D721Med (cell line): Measurements from ENCODE around the gene ZNF366.

Source experiments
- DNase-seq: peaks from one replicate; pipeline ENCODE4 v3.0.0; 2011; ENCODE audit warnings: low spot score; ENCODE audit not compliant: insufficient read length
- FAIRE-seq: peaks from 2 replicates; lab custom pipeline; 2011; peaks lifted over from hg19 to GRCh38; lab: Jason Lieb, UNC
- TF ChIP-seq, protein P1 (sequence below): IDR thresholded peaks from 2 replicates; pipeline ENCODE4 v1.5.1; 2012; ENCODE audit warnings: mild to moderate bottlenecking, control low read depth; ENCODE audit not compliant: insufficient read depth; ENCODE audit errors: missing control alignments

The ZNF366 gene

GRCh38 chr5:72505016-72505415 lies 2.2 kb downstream of the ZNF366 start:
- FAIRE-seq (no peak), DNase-seq (no peak)
- TF ChIP-seq, protein P1, sequence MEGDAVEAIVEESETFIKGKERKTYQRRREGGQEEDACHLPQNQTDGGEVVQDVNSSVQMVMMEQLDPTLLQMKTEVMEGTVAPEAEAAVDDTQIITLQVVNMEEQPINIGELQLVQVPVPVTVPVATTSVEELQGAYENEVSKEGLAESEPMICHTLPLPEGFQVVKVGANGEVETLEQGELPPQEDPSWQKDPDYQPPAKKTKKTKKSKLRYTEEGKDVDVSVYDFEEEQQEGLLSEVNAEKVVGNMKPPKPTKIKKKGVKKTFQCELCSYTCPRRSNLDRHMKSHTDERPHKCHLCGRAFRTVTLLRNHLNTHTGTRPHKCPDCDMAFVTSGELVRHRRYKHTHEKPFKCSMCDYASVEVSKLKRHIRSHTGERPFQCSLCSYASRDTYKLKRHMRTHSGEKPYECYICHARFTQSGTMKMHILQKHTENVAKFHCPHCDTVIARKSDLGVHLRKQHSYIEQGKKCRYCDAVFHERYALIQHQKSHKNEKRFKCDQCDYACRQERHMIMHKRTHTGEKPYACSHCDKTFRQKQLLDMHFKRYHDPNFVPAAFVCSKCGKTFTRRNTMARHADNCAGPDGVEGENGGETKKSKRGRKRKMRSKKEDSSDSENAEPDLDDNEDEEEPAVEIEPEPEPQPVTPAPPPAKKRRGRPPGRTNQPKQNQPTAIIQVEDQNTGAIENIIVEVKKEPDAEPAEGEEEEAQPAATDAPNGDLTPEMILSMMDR: no peak

DNA sequence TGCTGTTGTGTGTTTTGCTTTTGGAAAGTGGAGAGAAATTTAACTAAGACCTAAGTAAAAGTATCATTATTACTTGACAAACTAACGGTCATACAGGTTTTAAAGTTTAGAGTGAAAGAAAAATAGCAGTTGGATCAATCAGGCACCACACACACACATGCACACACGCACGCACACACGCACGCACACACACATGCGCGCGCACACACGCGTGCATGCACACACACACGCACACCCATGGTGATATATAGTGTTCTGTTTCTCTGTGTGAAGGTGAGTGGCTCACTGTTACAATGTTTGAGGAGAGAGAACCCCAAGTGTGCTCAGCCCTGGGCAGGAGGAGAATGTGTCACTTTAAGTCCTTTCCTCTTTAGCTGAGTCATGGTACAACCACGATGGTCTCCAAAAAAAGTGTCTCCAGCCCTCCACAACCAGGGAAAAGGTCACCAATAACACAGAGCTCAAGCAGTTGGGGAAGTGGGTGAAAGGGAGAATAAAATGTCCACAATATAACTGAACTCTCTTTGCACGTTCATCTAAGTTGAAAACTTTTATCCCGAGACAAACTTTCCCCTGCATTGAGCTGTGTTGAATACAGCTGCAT lies 3.2 kb downstream of the ZNF366 start:
- FAIRE-seq (no peak), DNase-seq (no peak)
- TF ChIP-seq, protein P1: no peak

DNA sequence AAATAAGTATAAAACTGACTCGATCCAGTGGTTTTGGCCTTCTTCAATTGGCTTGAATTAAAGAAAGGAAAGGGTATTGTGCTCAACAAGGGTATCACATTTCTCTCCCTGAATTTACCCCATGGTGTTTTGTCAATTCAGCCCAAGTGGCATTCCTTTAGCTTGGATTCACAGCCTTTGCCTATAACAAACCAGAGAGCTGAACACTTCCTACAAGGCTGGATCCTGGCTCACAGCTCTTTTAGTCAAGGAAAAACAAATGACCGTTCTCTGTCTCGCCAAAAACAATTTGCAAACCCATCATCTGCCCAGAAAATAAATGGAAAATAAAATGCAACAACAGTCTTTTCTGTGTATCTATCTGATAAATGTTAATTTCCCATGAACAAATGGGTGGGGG lies 5.7 kb downstream of the ZNF366 start:
- no peak for DNase-seq
- no peak for FAIRE-seq
- TF ChIP-seq, protein P1: no peak

- TF ChIP-seq, protein P1: no peak
- DNase-seq (no peak), FAIRE-seq (no peak)
Observed at GRCh38 chr5:72499730-72500129, 7.5 kb downstream of the ZNF366 start.

DNA sequence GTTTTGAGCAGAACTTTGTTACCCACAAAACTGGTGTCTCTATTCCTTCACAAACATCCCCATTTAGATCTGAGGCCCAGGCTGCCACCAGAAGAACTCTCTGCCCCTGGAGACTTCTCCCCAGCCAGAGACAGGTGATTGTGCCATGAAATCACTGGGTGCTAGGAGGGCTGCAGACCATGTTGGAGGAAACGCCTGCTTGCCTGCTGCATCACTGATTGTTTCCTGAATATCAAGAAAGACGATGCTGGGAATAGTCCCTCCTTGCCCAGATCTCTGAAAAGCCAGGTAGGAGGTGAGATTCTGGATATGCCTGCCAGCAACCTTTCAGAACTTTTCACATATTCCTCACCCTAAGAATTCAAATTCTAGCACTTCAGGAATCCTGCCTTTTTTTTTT lies 8.1 kb downstream of the ZNF366 start:
- DNase-seq: no peak
- TF ChIP-seq, protein P1: no peak
- no peak for FAIRE-seq

DNA sequence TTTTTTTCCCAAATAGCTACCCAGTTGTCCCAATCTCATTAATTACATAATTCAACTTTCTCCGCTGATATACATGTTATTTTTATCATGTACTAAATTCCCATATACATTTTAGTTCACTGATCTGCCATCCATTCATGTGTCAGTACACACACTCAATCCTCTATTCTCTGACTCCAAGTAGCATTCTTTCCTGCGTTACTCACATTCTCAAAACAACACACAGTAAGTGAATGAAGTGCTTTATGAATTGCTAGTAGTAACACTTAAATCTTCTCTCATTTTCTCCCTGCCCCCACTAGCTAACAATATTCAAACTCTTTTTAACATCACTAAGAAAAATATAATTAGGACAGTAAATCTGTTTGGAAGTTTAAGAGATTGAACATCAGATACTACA lies 8.9 kb downstream of the ZNF366 start:
- TF ChIP-seq, protein P1: no peak
- DNase-seq (no peak), FAIRE-seq (no peak)

DNA sequence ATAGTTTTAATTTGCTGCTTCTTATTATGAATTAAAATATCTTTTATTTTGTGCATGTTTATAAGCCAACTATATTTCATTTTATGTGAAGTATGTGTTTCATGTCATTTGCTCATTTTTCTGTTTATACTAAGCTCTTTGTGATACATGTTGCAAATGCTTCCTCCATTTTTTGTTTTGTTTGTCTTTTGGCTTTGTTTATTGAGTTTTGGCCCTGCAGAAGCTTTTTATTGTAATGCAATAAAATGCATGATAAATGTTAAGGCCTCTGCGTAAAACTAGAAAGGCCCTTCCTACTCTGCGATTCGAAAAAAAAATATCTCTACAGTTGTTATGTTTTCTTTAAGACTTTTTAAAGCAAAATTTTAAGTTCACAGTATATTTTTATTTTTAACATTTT lies 9.4 kb downstream of the ZNF366 start:
- no peak for DNase-seq
- no peak for FAIRE-seq
- TF ChIP-seq, protein P1: no peak
